ENCODE data around the gene ZNF221. TPM values are rescaled to one million over a fixed set of nuclear protein-coding genes. Genes with fewer than 3 reads are reported as not detected.

The ZNF221 gene
- total RNA-seq, 2 donors from 2014 or later, result 11.5 to 11.8 TPM

DNA sequence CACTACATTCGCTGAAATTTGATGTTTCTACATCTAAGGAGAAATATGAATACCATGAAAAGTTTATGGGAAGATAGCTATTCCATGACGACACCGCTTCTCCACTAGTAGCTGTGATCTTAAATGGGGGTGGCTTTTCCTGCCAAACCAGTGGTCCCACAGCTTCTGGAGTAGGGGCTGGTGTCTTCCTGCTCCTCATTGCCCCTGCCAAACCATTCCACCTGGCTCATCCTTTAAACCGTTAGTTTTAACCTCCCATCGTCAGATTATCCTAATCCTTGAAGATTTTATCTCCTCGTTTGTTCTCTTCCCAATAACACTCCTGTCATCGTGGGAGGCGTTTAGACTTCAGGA, 51.2 kb downstream of the ZNF221 start:
- peaks cover 8% of the 10 kb centered on the region for H3K36me3 ChIP-seq (ENCODE audit: control insufficient read depth, insufficient read depth, low read length)
- DNase-seq, result no peak
- peaks cover 9% of the 10 kb centered on the region for H3K4me1 Mint-ChIP-seq

DNA sequence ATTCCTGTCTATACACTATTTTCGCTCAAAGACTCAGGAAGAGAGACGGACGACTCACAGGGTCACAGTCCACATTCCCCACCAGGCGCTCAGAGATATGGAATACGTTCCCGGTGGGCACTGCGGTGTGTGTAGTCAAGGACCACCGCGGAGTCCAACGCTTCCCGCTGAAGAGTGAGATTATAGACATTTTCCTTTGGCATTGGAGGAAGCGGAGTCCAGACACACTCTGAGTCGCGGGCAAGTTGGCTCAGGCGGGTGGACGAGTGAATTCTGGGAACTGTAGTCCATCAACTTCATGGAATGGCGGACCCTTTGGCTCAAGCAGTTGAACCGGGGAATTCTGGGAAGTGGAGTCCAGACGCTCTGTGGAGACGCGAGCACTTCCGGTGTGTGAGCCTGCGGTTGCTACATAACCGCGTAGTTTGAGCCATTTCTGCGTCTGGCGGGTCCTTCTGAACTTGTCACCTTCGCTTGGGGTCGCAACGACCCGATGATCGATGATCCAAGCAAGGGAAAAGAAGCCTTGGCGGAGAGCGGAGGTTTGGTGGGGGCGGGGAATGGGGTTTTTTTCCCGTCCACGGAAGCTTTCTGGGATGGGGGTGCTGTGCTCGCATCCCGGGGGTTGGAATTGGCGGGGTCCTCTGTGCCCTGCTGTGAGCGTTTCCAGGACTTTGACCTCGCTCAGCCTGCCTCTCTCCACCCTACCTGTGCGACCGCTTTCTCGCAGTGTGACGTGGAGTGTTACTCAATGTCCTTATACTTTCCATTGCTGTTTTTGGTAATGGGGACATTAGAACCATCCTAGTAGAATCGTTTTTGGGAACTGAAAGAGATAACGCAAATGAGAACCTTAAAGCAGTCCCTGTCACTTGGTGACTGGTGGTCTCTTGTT, 51.8 kb downstream of the ZNF221 start, which contains the start of gene ZNF230:
ZNF230 (plus strand) TSS at position 392 of the 895 bp plus-strand sequence. CDS start 4,122 bp downstream, outside the sequence.
- H3K4me3 ChIP-seq (ENCODE audit: low read length), result peak within 1 kb of the TSS; percentile 93
- peaks cover 6% of the 10 kb centered on the region for H3K9me3 Mint-ChIP-seq
- H3K27me3 ChIP-seq (ENCODE audit: control insufficient read depth, insufficient read depth, low read length, poor library complexity, severe bottlenecking), result no peaks in the 10 kb centered on the region
- H3K9ac ChIP-seq (ENCODE audit: extremely low read depth, low read length, poor library complexity, severe bottlenecking), result peak within 1 kb of the TSS; percentile 49
- H3K27me3 Mint-ChIP-seq (ENCODE audit: insufficient read depth), result peaks cover 14% of the 10 kb centered on the region
- peak within 1 kb of the TSS; percentile 85 for H3K4me3 Mint-ChIP-seq
- peak within 1 kb of the TSS; percentile 86 for H3K27ac Mint-ChIP-seq
- peak; percentile 95 for DNase-seq
- H3K36me3 Mint-ChIP-seq (ENCODE audit: low read depth), result peaks cover 19% of the 10 kb centered on the region
- H3K27ac ChIP-seq (ENCODE audit: low read depth, low read length), result no peak within 1 kb of the TSS
- H3K9me3 ChIP-seq (ENCODE audit: control insufficient read depth, low read length), result no peaks in the 10 kb centered on the region
- no peaks in the 10 kb centered on the region for H3K4me1 ChIP-seq (ENCODE audit: control insufficient read depth, insufficient read depth, low read length)
- peaks cover 5% of the 10 kb centered on the region for H3K36me3 ChIP-seq (ENCODE audit: control insufficient read depth, insufficient read depth, low read length)
- TF ChIP-seq, protein P1, sequence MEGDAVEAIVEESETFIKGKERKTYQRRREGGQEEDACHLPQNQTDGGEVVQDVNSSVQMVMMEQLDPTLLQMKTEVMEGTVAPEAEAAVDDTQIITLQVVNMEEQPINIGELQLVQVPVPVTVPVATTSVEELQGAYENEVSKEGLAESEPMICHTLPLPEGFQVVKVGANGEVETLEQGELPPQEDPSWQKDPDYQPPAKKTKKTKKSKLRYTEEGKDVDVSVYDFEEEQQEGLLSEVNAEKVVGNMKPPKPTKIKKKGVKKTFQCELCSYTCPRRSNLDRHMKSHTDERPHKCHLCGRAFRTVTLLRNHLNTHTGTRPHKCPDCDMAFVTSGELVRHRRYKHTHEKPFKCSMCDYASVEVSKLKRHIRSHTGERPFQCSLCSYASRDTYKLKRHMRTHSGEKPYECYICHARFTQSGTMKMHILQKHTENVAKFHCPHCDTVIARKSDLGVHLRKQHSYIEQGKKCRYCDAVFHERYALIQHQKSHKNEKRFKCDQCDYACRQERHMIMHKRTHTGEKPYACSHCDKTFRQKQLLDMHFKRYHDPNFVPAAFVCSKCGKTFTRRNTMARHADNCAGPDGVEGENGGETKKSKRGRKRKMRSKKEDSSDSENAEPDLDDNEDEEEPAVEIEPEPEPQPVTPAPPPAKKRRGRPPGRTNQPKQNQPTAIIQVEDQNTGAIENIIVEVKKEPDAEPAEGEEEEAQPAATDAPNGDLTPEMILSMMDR (conservative IDR thresholded peaks at IDR 0.05), result no peak
- 1% methylated on average over 25 to 47 of the region's 48 CpGs for WGBS, 2 experiments (ENCODE audit: insufficient coverage in 1 of 2, insufficient read length in 1 of 2)
- peaks cover 9% of the 10 kb centered on the region for H3K4me1 Mint-ChIP-seq

More for the DNA sequence above, 51.2 kb downstream of the ZNF221 start:
- Histone ChIP-seq H3K27me3 (ENCODE audit: control insufficient read depth, insufficient read depth, low read length, poor library complexity, severe bottlenecking) (no peaks in the 10 kb centered on the region), H3K4me1 (ENCODE audit: control insufficient read depth, insufficient read depth, low read length) (no peaks in the 10 kb centered on the region), H3K27ac (ENCODE audit: low read depth, low read length) (no peak overlapping the region), H3K4me3 (ENCODE audit: low read length) (peak overlapping the region; percentile 93), H3K9ac (ENCODE audit: extremely low read depth, low read length, poor library complexity, severe bottlenecking) (peak overlapping the region; percentile 49), H3K9me3 (ENCODE audit: control insufficient read depth, low read length) (no peaks in the 10 kb centered on the region)
- Mint-ChIP-seq H3K36me3 (ENCODE audit: low read depth) (peaks cover 18% of the 10 kb centered on the region), H3K27ac (peak overlapping the region; percentile 86), H3K9me3 (peaks cover 6% of the 10 kb centered on the region), H3K4me3 (peak overlapping the region; percentile 85), H3K27me3 (ENCODE audit: insufficient read depth) (peaks cover 14% of the 10 kb centered on the region)
- TF ChIP-seq, protein P1 (conservative IDR thresholded peaks at IDR 0.05), result no peak
- WGBS, 2 experiments (ENCODE audit: insufficient coverage in 1 of 2, insufficient read length in 1 of 2), result 24 to 32% methylated on average over 7 to 8 of the region's 8 CpGs

DNA sequence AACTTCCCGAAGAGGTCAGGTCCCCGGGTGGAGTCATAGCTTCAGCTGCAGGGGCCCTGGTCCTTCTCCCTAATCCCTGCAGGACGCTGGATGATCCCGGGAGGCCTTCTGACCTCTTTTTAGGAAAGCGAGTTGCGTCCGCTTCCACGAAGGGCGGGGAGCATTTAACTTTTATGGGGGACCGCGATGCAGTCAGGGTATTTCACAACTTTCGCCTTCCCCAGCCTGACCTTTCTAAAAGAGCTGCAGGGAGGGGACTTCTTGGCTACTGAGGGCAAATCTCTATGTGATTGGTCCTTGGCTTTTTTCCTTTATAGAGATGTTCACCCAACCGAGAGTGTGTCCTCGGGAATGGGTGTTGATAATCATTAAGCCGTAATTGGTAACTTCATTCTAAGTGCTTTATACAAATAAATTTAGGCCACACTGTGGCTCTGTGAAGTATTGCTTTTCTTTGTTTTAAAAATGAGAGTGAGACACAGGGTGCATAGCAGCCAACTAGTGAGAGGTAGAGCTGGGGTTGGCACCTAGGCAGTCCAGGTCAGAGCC, 52.5 kb downstream of the ZNF221 start:
- Histone ChIP-seq H3K27ac (ENCODE audit: low read depth, low read length) (no peak overlapping the region), H3K27me3 (ENCODE audit: control insufficient read depth, insufficient read depth, low read length, poor library complexity, severe bottlenecking) (no peaks in the 10 kb centered on the region), H3K9ac (ENCODE audit: extremely low read depth, low read length, poor library complexity, severe bottlenecking) (peak overlapping the region; percentile 42), H3K36me3 (ENCODE audit: control insufficient read depth, insufficient read depth, low read length) (peaks cover 7% of the 10 kb centered on the region), H3K9me3 (ENCODE audit: control insufficient read depth, low read length) (no peaks in the 10 kb centered on the region), H3K4me3 (ENCODE audit: low read length) (peak overlapping the region; percentile 93), H3K4me1 (ENCODE audit: control insufficient read depth, insufficient read depth, low read length) (no peaks in the 10 kb centered on the region)
- H3K36me3 Mint-ChIP-seq (ENCODE audit: low read depth), result peaks cover 24% of the 10 kb centered on the region
- 10 to 11% methylated on average over 13 to 15 of the region's 15 CpGs for whole genome bisulfite sequencing, 2 experiments (ENCODE audit: insufficient coverage in 1 of 2, insufficient read length in 1 of 2)
- H3K4me1 Mint-ChIP-seq, result peaks cover 9% of the 10 kb centered on the region
- DNase-seq, result peak; percentile 60
- TF ChIP-seq, protein P1 (conservative IDR thresholded peaks at IDR 0.05), result no peak
- H3K4me3 Mint-ChIP-seq, result peak overlapping the region; percentile 85
- peaks cover 14% of the 10 kb centered on the region for H3K27me3 Mint-ChIP-seq (ENCODE audit: insufficient read depth)
- peaks cover 11% of the 10 kb centered on the region for H3K9me3 Mint-ChIP-seq
- no peak overlapping the region for H3K27ac Mint-ChIP-seq

Data from endodermal cell (in vitro differentiated cells).